Endometrial microvascular endothelial cells (primary cell): ENCODE measurements around the gene LMX1A. TPM values are rescaled to one million over a fixed set of nuclear protein-coding genes. Genes with fewer than 3 reads are reported as not detected.

ENCODE experiments used
- in situ Hi-C: cut with HindIII; loops from 2 replicates; pipeline ENCODE4 v1.10.0; 2017; ENCODE audit warnings: low sequenced_read_pairs, low pct_unique_long_range_greater_than_20kb; ENCODE audit errors: inconsistent ontology term
- total RNA-seq: library from RNA; depleted of rRNA; stranded (reverse); fragments of >200 nt; gene quantifications from one replicate; pipeline ENCODE4 v1.2.3, GENCODE V29; 2015; ENCODE audit errors: inconsistent ontology term

Gene LMX1A
- total RNA-seq, 1 donor from 2014 or later: not detected

DNA sequence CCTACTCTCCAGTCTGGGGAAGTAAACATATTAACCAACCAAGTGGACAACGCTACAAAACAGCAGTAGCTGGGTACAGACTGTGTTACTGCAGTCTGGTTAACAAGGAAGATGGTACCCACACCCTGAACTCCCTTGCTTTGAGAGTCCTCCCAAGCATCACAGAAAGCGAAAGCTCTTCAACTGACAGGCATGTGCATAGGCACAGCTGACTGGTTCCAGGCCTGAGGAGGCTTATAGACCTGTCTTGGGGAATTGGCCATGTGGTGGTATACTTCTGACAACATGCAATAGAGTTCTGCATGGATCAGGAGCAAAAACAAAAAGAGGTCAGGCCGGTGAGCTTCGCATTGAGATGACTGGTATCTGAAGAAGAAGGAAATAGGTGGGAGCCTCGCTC is 17.4 kb downstream of the LMX1A start:
- in situ Hi-C loops: no loop called here

DNA sequence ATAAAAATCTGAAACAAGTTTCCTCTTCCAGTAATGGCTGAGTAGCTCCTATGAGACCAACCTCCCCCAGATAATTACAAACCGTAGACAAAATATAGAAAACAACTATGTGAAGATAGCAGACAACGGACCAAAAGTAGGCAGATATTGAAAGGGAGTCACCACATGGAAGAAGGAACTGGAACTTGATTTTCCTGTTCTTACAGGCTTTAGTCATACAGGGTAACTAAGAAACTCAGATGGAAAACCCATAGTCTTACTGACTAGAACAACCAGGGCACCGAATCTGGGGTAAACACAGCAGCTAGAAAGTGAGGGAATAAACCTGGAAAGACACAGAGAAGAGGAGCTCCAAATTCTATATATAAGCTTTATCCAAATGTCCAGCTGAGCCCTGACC is 26.0 kb downstream of the LMX1A start:
- in situ Hi-C loops: no loop called here

DNA sequence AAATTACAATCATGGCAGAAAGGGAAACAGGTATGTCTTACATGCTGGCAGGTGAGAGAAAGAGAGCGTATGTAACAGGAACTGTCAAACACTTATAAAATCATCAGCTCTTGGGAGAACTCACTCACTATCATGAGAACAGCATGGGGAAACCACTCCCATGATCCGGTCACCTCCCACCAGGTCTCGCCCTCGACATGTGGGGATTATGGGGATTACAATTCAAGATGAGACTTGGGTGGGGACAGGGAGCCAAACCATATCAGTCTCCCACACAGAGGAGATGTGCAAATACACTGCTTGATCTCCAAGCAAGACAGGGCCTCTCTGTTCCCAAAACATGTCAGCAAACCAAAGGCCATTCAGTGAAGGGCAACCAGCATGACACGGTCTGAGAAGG is 27.4 kb downstream of the LMX1A start:
- in situ Hi-C loops: no loop called here

DNA sequence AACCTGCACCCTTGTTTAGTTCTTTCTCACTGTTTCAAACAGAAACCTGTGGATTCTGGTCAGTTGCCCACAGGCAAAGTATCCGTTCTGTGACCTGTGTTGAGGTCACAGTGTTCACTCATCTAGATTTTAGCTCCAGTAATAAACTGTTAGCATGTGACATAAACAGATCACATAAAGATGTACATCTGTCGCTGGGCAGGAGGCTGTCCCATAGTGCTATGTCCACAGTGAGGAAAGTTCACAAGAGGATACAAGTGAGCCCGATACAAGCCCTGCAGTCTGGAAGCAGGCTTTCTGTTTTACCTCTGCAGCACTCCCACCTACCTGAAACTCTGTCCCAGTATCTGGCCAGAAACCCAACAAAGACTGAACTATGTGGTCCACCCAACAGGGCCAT is 28.4 kb downstream of the LMX1A start:
- in situ Hi-C loops: no loop called here

DNA sequence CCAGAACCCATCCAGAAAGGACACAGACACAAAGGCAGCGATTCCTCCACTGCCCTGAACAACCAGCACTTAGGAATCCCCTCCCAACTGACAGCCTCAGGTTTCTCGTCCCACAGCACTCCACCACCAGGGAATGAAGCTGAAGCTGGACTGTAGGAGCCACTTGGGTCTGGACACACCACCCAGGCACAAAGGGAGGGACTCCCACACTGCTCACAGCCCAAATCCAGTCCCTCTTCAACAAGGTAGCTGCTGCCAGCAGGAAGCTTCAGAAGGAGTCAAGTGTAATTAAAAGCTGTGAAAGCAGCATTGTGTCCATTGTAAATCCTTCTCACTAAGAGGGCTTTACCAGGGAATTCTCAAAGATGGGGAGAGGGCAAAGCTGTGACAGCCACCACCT is 29.0 kb downstream of the LMX1A start:
- in situ Hi-C loops: no loop called here

DNA sequence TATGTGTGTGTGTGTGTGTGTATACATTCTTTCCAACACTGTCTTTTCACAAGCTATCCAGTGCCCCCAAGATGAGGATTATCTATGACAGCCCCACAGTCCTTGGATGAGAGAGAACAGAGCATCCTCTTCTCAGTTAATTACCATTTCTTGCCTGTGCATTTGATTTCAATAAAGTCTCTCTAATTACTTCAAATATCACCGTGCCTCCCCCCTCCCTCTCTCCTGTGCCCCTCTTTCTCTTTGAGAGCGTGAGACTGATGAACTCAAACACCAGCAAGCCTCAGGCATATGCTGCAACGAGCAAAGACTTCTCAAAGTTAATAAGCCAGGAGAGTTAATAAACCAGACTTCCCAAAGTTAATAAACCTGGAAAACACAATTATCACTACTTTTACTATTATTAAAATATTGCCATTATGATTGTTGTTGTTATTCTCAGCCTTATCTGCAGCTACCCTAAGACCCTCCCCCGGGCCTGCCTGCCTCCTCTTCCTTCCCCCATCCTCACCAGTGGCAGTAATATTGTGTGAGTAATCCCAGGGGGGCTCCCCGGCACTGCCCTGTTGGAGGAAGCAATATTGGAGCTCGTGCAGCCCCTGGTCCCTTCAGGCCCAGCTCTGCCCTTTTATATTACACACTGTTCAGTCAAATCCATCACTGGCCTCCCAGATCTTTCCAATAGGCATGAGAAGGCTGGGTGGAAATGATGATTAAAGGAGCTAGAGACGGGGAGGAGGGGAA is 30.9 kb downstream of the LMX1A start:
- in situ Hi-C loops: no loop called here

DNA sequence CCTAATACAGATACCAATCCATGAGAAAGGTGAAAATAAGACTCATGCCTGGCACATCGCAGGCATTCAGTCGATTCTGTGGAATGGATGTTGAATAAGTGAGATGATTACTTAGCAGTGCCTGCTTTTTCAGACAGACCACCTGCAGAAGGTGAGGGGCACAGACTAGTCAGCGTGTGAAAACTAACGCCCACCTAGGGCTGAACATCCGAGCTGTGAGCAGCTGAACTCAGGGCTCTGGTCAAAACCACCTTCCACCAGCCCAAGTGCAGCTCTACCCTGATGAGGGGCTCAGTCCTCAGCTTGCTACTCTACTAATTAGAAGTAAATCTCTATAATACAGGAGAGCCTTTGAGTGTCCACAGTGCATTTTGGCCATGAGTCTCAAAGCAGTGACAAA is 32.5 kb downstream of the LMX1A start:
- in situ Hi-C loops: no loop called here

DNA sequence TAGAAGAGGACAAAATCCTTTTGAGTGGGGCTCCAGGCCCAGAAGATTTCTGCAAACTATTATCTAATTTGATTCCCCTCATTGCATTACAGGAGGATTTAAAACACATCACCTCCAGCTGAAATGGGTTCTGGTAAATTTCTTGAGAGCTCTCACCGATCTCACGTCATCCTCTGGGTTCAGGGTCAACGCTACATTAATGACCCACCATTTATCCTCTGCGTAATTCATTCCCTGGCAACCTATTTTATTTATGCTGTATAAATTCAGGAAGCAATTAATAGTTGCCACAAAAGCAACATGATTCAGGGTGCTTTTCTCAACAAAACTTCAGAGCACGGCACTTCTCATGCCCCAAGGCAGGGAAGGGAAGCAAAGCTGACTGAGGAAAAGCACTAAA is 38.9 kb downstream of the LMX1A start:
- in situ Hi-C loops: no loop called here

DNA sequence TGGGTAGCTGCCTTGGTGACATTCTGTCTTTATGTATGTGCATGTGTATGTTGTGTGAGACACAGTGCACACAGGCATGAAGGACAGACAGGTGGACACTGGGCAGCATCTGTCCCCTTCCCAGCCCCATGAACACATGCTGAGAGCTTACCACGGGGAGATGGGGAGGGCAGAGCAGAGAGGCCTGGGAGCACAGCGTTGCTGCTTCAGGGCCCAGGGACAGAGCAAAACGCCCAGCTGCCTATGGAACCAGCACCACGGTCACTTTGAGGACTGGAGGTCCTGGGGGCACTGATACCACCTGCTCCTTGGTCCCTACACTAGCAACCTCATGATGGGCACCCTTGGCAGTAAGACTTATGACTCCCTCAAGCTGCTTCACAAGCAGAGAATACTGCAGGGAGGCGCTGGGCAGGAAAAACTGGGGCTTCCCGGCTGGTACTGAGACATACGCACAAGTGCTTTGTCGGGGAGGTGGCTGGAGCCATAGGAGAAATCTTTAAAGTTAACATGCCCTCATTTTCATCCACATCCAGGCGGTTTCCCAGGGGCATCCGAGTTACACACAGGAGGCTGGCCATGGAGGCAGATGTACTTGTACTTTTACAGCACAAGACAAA is 40.3 kb downstream of the LMX1A start:
- in situ Hi-C loops: no loop called here

DNA sequence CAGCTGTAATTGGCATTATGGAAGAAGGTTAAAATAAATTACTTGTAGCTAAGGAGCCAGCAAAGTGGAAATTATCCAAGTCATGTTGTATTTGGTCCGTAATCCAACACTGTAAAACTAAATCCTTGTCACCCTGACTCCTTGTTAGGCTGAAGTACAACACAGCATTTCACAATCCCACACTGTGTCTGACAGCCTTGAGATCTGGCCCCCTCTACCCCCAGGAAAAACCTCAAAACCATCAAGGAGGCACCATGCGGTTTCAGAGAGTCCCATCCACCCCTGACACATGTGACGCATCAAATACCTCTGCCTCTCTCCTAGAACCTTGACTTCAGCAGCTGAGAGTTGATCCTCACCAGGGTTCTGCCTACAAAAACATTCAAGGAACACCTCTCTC is 41.0 kb downstream of the LMX1A start:
- in situ Hi-C loops: no loop called here

DNA sequence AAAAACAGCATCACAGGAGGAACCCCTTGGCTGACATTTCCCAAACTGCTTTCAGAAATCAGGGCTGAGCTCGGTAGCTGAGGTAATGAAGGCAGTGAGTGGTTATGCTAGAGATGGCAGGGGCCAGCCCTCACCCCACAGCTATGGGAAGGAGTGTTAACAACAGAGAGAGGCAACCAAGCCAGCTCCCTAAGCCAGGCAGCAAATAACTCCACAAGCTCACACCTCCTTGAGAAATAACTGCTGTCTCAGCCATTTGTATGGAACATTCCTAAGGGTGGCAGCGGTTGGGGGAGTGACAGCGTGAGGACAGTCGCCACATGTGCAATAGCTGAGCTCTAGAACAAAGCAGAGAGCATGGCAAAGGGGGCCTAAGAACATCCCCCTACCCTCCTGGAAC is 42.6 kb downstream of the LMX1A start:
- in situ Hi-C loops: no loop called here

DNA sequence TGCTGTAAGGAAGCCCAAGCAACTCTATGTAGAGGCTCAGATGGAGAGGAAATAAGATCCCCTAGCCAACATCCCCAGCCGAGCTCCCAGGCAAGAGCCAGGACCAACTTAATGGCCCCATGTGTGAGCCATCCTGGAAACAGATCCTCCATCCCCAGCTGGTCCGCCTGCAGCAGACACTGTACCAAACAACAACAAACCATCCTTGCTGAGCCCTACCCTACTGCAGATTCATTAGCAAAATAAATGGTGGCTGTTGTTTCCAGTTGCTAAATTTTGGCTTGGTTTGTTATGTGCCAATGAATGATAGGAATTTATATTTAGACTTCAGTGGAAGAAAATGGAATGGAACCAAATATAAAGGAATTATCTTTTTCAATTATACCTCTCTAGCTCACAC is 43.9 kb downstream of the LMX1A start:
- in situ Hi-C loops: no loop called here

DNA sequence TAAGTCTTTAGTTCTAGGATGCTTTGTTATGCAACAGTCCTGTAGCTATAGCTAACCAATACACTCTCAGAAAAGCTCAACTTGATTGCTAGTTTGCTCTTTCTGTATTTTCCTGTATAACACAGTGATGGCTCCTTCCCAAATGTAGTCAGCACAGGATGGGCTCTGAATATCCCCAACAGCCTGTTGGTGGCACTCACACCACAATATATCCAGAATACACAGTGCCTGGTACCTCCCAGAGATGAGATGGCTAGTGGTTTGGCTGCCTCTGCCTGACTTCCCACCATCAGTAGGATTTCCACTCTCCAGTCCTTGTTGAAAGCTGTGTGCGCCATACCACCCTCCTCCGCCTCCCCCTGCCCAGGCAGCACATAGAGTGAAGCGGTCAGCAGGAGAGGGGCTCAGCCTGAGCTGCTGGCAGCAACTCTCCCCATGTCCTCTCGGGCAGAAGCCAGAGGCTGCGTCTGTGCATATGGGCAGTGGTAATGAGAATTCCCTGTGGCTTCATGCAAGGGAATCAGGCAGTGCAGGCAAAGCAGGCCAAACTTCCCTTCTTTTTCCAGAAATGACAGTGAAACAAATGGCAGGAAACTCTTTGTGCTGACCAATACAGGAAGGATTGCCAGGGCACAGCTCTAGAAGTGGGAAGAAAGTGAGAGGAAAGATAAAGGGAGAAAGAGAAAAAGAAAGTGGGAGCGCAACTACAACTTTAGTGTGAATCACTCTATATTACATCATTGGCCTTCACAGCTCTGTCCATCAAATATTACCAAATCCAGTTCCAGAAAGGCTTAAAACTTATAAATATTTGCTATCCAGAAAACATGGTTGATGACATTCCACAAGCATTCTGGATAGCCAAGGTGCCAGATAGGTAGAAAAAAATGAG is 49.7 kb downstream of the LMX1A start:
- in situ Hi-C loops: no loop called here

DNA sequence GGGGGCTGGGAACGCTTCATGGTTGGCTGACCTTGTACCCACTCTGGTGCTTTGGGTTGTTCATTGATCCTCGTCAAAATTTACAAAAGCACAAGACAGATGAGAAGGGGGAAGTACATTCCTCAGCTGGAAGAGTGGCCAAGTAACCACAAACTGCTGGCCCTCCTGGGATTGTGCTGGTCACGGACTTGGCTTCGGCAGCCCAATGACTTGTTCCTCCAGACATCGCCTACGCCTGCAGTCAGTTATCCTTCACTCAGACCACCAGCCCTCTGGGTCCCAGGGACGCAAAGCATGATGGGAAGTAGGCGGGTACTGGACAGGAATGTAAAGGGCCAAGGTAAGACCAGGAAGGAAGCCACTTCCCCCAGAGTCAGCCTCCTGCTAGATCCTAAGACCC is 53.1 kb downstream of the LMX1A start:
- in situ Hi-C loops: no loop called here

DNA sequence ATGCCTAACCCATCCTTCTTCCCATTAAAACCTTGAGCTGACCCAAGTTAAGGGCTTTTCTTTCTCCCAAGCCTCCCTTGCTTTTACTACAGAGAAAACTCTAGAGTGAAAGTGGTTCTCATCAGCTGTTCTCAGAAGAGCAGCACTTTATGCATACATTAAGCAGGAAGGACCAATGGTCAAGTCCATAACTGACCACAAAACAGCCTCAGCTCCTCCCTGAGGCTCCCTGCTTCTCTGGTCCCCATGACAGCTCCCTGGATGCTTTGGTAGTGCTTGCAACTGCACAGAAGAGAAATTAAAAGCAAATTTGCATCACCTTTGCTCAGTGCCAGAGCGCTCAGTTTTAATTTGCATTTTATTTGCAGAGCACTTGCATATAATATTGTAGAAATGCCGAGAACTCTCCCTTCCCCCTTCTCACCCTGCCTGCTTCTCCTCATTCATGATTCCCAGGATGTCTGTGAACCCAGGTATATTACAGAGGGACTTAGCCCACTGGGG is 56.1 kb downstream of the LMX1A start:
- in situ Hi-C loops: no loop called here

DNA sequence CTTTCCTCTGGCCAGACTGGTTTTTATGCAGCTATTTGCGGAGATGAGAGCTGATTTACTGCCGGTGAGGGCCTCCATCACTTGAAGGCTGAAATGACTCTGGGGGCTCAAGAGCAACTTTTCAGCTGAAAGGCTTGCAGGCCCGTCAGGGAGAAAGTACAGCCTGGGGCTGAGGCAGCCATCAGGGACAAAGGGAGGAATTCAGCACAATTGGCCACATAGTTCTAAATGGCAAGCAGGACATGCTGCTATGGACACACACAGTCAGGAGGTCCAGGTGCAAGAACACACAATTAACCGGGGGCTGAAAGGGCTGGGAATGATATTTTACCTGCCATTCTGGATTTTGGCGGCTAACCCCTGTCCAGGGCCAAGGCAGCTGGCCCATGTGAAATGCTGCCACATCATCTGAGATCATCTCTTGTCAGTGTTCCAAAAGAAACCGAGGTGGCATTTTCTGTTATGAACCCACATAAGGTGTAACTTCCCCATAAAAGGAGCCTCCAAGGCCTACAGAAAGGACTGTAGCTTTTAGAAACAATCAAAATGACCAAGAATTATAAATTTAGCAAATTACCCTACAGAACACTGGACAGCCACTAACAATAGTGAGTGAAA is 58.2 kb downstream of the LMX1A start:
- in situ Hi-C loops: no loop called here

DNA sequence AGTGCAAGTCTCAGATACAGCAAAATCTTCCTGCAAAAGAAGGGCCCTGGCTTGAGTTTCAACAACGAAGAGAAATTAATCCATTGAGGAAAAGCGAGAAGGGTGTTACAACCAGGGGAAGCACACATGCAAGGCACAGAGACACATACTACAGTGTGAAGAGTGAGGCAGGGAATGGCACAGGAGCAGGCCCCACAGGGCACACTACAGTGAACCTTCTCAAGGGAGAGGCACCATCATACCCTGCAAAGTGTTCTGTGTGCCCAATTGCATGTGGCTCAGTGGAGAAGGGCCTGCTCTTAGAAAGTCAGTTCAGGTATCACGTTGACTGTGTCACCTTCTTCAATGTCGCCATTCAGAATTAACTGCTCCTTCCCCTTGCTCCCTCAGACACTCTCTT is 60.3 kb downstream of the LMX1A start:
- in situ Hi-C loops: no loop called here

DNA sequence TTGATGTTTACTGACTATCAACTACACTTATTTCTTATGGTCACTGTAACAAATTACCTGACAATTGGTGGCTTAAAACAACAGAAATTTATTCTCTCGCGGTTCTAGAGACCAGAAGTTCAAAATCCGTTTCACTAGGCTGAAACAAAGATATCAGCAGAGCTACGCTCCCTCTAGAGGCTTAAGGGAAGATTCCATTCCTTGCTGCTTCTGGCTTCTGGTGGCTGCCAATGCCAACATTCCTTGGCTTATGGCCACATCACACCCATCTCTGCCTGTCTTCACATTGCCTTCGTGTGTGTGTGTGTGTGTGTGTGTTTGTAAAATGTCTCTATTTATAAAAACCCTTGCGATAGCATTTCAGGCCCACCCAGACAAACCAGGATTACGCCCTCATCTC is 66.4 kb downstream of the LMX1A start:
- in situ Hi-C loops: no loop called here

DNA sequence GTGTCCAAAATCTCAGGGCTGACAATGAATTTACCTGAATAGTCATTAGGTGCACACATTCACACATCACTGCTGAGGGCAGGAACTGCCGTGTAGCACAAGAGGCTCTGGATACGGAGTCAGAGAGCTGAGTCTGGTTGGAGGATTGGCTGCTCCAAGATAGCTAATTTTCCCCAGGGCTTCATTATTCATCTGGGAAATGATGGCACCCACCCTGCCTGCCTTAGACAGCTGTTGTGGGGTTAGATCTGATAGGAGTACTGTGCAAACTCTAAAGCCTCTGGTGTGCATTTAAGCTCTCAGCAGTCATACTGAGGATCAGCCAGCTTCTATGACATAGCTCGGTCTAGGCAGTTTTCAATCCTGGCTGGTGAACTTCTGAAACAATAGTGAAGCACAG is 67.0 kb downstream of the LMX1A start:
- in situ Hi-C loops: no loop called here
